Measurements from ENCODE around the gene MTHFR.

- TF ChIP-seq HNF4G (IDR thresholded peaks at IDR 0.05) (no peak), YY1 (IDR thresholded peaks at IDR 0.05) (no peak), JUND (IDR thresholded peaks at IDR 0.05) (no peak), TAF1 (conservative IDR thresholded peaks at IDR 0.05) (no peak), CTCF (IDR thresholded peaks at IDR 0.05; ENCODE audit: low read depth, low read length, missing input control) (no peak), SP1 (IDR thresholded peaks at IDR 0.05) (no peak)
Observed at GRCh38 chr1:11741919-11742558, 63.7 kb downstream of the MTHFR start.

Data from liver (tissue), 3 donors.